ENCODE data around the gene PPP2R1B.
"Not testable (repeated sequence)": the region's sequence is repeated elsewhere in the genome, so short reads cannot be mapped to it uniquely, and the experiment has no call there.

Gene PPP2R1B

DNA sequence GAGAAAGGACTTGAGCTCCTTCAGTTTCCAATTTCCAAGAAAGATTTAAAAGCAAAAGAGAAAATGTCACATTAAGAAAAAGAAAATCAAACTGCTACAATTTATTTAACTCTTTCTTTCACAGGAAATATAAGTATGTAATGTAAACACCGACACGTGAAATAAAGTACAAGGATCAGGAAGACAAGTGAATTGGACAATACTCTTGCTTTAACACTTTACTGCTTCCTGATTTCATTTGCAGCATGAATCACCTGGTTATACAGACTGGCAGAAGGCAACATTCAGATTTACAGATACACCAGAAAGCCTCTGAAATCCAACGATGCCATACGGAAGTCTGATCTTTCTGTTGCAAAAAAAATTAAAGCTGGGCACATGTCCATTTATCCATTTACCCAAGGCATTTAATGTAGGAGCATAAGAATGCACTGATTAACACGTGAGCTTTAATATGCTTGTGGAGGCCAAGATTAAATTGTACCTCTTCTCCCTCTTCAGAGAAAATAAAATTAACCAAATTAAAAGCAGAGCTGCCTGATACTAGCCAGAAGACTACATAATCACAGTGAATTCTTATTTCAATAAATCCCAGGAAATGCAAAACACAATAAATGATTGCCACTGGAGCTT, 16.0 kb upstream of the PPP2R1B start:
- no peak for FAIRE-seq

DNA sequence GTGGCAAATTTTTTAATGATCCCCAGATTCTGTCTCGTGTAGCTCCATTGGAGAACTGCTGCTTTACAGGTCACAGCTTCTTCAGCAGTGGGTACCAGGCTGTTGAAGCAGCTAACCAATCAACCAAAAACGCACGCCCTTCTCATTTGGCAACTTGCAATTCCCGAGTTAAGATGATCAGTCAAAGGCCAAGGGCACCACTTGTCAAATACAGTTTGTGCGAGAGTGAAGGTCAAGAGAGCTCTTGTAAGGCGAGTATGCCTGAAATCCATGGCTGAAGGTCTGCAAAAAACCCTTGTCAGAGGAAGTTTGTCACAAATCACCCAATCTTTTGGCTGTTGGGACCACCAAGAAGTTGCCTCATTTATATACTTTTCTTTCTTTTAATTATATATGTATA, 12.9 kb upstream of the PPP2R1B start:
- FAIRE-seq = no peak

DNA sequence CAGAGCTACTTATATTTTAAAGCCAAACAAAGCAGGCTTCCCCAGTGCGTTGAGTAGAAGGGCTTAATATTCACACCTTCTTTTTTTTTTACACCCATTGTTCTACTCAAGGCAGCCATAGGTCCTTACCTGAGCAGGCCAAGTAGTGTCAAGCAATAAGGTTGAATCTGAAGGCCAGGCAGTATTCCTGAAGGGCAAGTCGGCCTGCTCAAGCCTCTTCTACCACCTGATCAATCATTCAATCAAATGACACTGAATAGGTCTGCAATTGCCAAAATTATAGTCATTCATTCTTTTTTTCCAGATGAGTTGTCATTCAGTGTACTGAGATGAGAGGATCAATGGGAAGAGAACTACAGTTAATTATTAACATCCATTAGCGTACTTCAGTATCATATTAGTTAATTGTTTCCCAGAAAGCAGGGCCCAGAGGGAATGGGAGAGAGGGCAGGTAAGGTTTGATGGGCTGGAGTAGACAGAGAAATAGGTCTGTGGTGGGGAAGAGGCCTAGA, 11.9 kb upstream of the PPP2R1B start:
- FAIRE-seq = no peak

DNA sequence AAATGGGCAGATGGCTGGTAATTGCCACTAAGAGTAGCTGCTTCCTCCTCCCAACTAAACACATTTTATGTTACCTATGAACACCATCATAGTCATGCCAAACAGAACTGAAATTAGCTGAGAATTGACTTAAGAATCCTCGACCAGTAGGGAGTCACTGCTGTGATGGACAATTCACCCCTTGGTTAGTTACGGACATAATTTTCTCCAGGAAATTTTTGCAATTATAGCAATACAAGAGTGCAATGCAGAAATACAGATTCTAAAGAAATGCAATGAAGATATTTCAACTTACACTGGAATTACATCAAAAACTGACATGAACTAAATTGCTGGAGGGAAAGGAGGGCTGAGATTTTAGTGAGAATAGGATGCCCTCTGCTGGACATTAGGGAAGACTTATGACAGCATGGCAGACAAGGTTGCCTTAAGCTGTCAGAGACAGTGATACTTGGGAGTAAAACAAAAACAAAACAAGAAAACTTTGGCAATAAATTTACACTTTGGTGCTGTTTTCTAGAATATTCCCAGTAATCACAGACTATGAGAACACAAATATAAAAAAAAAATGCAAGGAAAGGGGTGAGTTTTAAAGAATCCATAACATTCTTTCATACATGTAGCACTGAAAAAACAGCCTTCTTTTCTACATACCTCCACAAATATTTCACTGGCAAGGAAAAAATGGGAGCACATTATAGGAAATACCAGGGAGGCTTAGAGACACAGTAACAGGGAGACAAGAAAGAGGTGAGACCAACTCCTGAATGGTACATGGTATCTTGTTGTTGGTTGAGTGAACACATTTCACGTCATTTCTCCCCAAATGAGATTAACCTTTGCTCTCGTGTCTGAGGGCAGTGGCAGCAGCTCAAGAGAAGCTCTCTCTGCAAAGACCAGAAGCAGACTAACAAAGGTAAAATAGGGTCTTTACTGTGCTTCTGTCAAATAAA, 11.2 kb upstream of the PPP2R1B start:
- peak; percentile 57 for FAIRE-seq

DNA sequence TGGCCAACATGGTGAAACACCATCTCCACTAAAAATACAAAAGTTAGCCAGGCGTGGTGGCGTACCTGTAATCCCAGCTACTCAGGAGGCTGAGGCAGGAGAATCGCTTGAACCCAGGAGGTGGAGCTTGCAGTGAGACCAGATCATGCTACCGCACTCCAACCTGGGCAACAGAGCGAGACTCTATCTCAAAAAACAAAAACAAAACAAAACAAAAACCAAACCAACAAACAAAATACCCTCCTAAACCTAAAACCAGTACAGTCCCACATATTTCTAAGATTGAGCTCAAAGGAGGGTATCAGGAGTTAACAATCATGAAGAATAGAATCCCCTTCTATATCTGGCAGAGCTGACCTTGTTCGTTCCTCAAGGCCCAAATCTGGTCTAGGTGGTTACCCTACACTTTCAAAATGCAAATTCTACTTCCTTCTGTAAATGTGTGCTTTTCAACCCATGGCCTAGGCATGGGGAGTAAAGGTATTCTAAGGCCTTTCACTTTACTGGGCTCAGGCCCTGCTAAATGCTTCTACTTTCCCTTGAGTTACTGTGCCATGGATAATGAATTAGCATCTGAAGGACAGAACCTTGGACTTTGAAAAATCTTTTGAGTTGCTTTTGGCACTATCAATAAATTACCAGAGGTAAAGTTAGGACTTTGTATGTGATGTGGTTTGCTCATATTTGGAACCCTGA, 10.4 kb upstream of the PPP2R1B start:
- no peak for FAIRE-seq

DNA sequence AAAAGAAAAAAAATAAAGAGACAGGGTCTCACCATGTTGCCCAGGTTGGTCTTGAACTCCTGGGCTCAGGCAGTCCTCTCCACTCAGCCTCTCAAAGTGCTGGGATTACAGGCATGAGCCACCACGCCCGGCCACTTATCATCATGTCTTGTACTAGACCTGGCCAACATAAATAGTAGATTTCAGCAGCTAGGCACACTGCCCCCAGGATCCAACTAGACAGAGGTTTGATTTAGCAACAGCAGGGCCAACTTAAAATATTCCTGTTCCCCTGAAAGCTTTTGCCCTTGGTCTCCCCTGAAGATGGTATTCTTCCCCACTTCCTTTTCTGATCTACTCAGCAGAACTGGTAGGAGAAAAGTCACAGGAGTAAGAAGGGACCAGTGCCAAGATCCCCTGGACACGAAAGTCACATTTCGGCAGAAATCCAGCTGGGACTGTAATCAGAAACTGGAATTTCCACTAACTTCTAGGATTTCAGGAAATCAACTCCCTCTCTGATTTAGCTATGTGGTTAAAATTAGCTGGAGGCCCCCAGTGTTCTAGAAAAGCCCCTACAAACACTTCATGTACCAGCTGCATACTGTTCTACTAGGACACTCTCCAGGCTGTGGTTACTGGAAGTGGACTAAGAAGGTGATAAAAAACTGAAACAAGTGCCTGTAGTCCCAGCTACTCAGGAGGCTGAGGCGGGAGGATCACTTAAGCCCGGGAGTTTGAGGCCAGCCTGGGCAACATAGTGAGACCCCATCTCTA, 8.9 kb upstream of the PPP2R1B start:
- no peak for FAIRE-seq

DNA sequence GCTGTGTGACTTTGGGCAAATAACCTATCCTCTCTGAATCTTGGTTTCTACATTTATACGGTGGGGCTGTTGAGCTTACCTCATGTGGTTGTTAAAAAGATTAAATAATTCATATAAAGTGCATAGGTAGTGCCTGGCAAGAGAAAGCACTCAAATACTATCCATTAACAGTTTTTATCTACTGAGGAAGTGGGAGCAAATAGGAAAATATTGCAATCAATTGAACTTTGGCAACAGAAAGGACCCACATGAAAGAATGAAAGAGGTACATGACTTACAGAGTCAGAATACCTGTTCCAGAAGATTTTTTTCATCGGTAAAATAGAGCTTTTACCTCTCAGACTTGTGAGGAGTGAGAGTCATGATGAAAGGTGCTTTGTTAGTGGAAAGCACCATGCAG, 6.3 kb upstream of the PPP2R1B start:
- FAIRE-seq = no peak

DNA sequence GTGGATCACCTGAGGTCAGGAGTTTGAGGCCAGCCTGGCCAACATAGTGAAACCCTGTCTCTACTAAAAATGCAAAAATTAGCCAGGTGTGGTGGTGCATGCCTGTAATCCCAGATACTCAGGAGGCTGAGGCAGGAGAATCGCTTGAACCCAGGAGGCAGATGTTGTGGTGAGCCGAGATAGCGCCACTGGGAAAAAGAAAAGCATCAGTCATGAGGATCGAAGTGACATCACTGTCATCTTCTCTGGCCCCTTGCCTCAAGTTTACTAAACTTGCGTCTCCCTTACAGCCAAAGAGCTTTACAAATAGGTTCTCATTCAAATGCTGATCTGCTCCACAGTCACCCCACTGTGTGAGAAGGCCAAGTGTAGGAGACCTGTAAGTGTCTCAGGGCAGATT, 5.0 kb upstream of the PPP2R1B start:
- FAIRE-seq = not testable (repeated sequence)

DNA sequence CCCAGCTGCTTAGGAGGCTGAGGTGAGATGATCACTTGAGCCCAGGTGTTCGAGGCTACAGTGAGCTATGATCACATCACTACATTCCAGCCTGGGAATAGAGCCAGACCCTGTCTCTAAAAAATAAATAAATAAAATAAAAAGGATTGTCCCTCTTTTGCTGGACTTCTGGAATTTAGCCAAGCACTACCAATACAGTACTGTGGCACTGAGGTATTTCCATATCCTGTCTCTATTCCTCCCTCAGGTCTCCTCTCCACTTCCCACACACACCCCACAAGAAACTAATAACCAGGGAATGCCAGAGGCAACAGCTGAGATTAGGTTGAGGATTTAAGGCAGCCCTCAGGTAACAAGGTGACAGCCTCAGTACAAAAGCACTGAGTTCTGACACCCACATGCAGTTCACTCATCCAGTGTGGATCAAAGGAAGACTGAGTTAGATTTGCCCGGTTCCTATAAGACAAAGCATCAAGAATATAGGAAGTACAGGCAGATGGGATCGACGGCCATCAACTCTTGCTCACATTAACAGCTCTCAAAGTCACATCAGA, 4.5 kb upstream of the PPP2R1B start:
- FAIRE-seq = no peak

DNA sequence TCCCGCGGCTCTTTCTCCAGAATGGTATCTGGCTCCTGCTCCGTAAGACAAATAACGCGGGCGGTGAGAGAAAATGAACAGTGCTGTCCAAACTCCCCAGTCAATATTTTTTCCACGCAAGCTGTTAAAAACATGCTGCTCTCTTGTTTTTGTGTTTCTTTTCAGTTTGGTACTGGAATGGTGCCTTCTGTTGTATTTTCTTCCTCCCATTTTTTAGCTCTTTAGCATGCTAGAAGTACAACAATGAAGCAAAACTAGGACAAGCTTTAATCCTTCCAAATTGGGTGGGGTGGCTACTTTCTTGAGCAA, 599 bp upstream of the PPP2R1B start:
- no peak for FAIRE-seq

DNA sequence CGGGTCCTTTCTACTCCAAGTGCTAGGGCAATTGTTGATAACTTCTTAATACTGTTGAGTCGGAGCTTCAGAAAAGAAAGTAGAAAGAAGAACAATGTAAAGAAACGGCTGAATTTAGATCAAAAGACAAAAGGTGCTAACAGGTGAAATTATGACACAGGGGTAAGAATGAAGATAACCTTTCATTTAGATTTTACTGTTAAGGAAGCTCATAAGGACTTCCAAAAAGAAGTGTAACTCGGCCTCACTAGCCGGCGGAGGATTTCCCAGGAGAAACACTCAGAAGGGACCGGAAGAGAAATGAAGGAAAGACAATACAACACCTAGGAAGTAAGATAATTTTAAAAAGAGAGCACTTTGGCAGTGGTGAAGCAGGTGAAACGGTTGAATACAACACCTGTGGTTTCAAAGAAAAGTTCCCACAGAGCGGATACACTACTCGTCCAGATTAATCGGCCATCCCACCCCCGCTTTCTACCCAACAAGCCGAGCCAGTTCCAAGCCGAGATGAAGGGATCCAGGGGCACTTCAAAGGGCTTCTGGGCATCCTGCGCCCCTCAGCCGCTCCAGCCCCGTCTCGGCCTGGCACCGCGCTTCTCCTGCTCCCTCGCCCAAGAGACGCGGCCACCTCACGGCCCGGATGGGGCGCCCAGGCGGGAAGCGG, 737 bp downstream of the PPP2R1B start:
- no peak for FAIRE-seq

DNA sequence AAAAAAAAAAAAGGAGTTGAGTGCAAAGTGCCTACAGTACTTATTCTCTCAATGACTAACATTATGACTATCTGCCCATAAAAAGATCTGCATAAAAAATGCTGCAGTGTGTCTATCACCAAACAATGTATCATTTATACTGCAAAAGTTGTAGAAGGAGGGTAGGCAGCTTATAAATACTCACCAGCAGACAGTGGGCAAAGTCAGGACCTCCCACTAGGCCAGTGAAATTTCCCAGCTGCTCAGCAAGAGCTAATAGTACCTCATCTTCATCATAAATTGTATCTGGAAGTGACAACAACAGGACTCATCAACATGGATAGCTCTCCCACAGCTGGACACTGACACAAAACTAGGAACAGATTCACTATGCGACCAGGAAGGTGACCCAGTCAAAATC, 1.6 kb downstream of the PPP2R1B start:
- FAIRE-seq = no peak

DNA sequence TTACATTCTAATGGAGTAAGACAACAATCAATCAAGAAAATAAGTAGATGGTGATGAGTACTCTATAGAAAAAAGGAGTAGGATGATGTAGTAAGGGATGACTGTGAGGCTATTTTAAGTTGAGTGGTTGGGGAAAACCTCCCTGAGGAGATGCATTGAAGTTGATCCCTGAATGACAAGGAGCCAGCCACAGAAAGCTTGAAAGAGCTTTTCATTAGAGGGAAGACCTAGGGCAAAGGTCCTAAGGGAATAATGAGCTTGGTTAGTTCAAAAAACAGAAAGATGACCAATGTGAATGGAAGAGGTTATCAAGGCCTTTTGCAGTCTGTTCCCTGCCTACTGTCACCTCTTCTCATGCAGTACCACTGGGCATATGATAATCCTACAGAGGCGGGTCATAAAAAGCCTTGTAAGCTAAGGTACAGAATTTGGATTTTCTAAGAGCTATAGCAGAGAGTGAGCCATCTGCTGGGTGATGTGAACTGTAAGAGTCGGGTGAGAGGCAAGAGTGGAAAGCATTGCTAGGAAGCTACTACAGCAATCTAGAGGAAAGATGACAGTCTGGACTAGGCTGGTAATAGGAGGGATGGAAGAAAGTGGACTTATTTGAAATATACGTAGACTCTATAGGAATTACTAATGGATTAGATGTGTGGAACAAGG, 3.1 kb downstream of the PPP2R1B start:
- no peak for FAIRE-seq

DNA sequence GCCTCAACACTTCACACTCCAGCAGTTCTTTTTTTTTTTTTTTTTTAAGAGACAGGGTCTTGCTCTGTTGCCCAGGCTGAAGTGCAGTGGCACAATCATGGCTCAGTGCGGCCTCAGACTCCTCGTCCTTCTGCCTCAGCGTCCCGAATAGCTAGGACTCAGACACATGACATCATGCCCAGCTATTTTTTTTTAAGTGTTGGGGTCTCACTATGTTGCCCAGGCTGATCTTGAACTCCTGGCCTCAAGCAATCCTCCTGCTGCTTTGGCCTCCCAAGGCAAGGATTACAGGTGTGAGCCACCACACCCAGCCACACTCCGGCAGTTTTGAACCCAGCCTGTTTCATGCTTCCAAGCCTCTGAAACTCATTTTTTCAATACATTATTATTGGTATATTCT, 3.7 kb downstream of the PPP2R1B start:
- no peak for FAIRE-seq

DNA sequence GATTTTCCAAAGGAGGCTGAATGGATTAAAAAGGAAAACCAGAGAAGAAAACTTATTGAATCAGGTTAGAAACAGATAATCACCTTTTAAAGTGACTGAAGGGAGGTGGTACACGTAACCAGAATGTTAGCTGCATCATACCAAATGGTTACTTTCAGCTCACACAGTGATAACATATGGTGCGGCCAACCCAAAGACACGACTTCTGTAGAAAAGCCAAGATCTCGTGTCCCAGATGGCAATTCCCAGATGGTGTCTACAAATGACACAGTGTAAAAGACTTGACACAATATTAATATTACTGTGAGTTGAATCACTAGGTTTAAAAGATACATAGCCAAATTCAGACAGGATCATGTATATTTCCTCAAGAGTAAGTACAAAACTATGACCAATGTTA, 5.2 kb downstream of the PPP2R1B start:
- FAIRE-seq = no peak

DNA sequence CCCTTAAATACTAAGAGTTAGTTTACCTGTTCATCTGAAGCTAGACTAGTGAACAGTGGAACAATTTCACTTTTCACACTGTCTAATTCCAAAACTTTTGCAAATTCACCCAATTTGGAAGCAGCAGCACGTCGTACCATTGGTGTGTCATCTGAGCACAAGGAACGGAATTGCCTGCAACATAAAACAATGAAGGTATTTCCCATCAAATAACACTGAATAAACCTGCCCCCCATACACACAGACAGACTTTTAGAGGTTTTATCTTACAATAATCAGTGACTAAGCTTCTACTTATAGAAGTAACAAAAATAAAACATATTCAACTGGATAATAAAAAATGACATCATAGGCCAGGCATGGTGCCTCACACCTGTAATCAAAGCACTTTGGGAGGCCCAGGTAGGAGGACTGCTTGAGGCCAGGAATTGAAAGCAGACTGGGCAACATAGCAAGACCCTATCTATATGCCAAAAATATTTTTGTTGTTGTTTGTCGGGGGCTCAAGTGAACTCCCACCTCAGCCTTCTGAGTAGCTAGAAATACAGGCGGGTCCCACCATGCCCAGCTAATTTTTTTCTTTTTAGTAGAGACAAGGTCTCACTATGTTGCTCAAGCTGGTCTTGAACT, 6.3 kb downstream of the PPP2R1B start:
- no peak for FAIRE-seq

DNA sequence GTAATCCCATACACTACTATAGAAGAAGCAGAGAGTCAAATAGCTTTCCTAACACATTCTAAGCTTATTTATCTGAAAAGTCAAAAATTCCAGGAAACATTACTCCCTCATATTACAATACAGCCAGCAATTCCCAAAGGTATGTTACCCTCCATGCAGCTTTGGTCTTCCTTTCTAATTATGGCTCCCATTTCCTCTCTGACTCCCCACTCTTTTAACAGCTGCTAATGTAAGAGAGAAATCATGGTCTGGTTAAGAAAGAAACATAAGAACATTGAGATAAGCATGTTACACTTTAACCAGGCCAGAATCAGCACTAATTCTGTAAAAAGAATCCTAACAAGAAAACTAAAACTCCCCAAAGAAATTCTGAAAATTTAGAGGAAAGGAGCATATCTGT, 6.8 kb downstream of the PPP2R1B start:
- no peak for FAIRE-seq

DNA sequence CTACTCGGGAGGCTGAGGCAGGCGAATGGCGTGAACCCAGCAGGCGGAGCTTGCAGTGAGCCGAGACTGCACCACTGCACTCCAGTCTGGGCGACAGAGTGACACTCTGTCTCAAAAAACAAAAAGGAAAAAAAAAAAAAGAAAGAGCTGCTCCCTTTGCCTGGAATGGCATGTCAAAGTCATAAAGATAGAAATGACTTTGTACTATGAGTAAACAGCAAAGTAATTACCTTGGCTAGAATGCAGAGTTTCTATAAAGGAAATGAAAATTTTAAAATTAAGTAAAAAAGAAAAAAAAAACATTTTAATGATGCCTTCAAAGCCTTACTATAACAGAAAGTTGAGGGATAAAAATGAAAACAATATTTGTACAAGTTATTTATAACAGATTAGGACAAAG, 10.1 kb downstream of the PPP2R1B start:
- FAIRE-seq = no peak

DNA sequence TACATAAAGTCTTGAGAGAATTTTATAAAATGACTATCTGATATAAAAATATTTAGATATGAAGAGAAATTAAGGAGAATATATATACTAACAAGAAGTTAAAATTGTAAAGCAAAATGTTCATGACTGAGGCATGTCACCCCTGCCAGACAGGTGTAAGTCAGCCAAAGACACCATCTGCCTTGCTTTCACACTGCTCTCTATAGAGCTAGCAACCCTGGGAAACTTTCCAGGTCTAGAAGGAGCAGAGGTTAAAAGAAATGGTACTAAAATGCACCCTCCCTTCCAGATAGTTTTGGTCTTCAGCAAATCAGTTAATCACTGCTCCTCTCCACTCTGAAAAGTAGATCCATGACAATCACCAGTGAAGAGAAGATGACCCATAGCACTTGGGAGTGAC, 16.5 kb downstream of the PPP2R1B start:
- no peak for FAIRE-seq

DNA sequence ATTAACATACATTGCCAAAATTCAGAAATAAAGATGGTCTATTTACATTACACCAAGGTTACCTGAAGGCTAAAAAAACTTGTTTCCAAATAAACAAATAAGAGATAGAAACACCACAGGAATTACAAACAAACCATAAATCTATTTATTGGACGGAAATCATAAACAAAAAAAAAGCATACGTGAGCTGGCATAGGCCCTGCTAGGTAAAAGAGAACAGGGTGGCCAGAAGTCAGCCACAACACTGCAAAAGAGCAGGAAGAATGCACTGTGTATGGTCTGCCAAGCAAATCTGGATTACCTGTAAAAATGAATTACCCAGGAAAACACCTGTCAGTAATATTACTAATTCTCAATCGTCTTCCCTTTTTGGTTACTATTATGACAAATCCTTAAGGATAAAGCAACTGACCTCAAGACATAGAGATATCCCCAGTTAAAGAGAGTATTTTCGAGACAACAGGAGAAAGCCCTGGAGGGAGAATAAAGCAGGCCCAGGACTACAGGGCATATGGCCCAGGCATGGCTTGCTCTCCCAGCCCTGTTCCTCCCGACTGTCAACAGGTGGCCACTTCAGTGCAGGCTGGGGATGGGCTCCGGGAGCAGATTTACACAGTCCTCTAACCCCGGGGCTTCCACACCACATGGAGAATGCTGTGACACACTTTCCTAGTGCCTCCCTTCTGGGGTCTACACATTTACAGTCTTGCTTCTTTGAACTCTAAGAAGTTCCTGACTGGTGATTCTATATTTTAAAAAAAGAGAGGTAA, 18.0 kb downstream of the PPP2R1B start:
- FAIRE-seq = no peak
